Keratinocyte (primary cell): Measurements from ENCODE around the gene SERINC1.

Experiments
- CTCF ChIP-seq, 3 experiments: IDR thresholded peaks in 1 of 3; conservative IDR thresholded peaks in 1 of 3; optimal IDR thresholded peaks in 1 of 3; 2 replicates in 2 of 3; 3 replicates in 1 of 3; pipeline versions ENCODE3 to v1.5.1; 2011; ENCODE audit warnings: low read length in 3 of 3, mild to moderate bottlenecking in 3 of 3, moderate library complexity in 2 of 3, control low read depth in 1 of 3, inconsistent platforms in 1 of 3; ENCODE audit not compliant: insufficient read depth in 2 of 3; ENCODE audit errors: extremely low read depth in 1 of 3
- EZH2 ChIP-seq: IDR thresholded peaks from one replicate; pipeline ENCODE4 v1.6.1; 2012; ENCODE audit warnings: inconsistent platforms, mild to moderate bottlenecking, low read length, moderate library complexity

DNA sequence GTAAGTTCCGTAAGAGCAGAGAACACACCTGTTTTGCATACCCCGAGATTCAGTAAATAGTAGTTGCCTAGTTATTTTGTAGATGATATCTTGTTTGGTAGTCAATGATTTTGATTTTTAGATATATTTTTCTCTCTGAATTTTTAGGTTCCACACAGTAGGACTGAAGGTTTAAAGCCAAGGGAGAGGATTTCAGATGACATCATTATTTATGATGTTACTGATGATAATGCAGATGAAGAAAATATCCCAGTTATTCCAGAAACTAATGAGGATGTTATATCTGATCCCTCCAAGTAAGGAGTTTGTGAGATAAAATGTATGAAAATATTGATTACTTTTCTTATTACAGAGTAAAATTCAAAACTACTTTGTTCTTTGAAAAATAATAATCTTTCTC lies 49.6 kb downstream of the SERINC1 start:
- TF ChIP-seq CTCF (optimal IDR thresholded peaks at IDR 0.05 in 1 of 3, IDR thresholded peaks at IDR 0.05 in 1 of 3, conservative IDR thresholded peaks at IDR 0.05 in 1 of 3; ENCODE audit: extremely low read depth in 1 of 3, insufficient read depth in 2 of 3, low read length in 3 of 3) (no peak), EZH2 (no peak)
